NCI-H1694 (cell line): ENCODE measurements around the gene APAF1.
"Not testable (repeated sequence)": the region's sequence is repeated elsewhere in the genome, so short reads cannot be mapped to it uniquely, and the experiment has no call there.

Experiments
- DNase-seq: peaks from one replicate; lab custom pipeline; 2025; lab: John Stamatoyannopoulos, UW

Gene APAF1

DNA sequence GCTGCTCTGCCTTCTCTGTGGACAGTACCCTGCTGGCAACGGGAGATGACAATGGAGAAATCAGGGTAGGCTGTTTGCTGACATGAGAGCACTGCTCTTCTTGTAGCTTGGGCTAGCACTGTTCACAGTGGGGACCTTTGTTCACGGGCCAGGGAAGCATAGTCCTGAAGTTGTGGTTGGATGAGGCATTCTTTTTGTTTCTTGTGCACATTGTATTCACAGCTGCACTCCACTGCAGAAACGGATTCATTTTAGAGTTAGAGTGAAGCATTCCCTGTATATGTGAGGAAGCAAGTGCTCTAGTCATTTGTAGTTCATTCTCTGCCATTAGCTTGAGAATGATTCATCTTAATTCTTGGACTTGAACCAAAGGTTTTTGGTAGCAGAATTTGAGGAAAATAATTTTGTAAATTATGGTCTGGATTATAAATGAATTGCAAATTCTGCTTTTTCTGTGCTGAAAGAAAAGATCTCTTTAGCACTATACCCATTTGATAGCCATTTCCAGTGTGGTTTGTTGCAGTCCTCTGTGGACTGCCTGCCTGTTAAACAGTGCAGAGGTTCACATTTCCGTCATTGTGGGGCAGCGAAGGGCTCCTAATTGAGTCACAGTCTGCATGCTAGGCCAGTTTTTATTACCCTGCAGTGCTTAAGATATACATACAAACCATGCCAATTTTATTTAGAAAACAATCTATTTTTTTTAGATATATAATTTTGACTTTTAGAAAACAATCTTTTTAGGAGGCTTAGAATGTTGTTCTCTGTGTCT lies 80.6 kb downstream of the APAF1 start:
- DNase-seq = peak; percentile 3

DNA sequence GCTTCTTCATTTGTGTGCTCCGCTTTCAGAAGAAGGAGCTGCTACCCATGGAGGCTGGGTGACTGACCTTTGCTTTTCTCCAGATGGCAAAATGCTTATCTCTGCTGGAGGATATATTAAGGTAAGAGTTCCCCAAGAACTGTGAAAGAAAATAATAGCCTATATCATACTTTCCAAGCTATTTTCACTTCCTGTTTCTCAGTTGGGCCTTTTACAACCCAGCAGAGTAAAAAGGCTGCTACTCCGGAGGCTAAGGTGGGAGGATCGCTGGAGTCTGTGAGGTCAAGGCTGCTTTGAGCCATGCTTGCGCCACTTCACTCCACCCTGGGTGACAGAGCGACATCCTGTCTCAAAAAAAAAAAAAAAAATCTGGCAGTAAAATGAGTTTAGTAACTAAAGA lies 82.1 kb downstream of the APAF1 start:
- DNase-seq = no peak

DNA sequence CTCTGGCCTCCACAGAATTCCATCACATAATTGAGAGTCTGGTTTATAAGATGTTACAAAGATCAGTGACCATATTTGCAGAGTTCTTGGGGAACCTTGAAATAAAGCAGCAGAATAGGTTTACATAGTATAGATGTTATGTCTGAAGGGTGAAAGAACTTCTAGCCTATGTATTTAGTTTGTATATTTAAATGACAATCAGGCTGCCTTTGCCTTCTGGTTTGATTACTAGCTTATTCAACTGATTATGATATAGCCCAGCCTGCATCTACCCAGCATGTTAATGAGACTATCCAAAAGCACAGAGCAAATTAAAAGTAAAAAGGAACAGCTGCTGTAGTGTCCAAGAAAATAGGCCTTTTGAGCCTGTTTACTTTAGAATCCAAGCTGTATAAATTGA lies 85.3 kb downstream of the APAF1 start:
- DNase-seq = no peak

DNA sequence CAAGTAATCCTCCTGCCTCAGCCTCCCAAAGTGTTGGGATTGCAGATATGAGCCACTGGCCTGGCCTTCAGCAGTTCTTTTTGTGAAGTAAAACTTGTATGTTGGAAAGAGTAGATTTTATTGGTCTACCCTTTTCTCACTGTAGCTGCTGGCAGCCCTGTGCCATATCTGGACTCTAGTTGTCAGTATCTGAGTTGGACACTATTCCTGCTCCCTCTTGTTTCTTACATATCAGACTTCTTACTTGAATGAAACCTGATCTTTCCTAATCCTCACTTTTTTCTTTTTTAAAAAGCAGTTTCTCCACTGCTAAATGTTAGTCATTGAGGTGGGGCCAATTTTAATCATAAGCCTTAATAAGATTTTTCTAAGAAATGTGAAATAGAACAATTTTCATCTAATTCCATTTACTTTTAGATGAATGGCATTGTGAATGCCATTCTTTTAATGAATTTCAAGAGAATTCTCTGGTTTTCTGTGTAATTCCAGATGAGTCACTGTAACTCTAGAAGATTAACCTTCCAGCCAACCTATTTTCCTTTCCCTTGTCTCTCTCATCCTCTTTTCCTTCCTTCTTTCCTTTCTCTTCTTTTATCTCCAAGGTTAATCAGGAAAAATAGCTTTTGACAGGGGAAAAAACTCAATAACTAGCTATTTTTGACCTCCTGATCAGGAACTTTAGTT lies 88.7 kb downstream of the APAF1 start:
- no peak for DNase-seq

DNA sequence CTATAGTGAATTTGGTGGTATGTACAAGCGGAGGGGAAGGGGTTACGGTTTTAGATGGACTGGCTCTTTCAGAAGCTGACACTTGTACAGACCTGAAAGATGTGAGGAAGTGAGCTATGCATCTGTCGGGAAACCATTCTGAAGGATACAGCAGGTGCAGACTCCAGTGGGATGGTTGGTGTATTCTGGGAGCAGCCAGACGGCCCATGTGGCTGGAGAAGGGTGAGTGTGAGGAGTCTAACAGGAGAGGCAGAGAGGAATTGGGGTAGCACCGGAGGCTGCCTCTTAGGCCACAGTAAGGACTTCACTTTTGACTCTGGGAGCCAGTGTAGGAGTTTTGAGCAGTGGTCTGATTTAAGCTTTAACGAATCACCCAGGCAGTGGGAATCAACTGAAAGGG lies 90.7 kb downstream of the APAF1 start:
- no peak for DNase-seq

DNA sequence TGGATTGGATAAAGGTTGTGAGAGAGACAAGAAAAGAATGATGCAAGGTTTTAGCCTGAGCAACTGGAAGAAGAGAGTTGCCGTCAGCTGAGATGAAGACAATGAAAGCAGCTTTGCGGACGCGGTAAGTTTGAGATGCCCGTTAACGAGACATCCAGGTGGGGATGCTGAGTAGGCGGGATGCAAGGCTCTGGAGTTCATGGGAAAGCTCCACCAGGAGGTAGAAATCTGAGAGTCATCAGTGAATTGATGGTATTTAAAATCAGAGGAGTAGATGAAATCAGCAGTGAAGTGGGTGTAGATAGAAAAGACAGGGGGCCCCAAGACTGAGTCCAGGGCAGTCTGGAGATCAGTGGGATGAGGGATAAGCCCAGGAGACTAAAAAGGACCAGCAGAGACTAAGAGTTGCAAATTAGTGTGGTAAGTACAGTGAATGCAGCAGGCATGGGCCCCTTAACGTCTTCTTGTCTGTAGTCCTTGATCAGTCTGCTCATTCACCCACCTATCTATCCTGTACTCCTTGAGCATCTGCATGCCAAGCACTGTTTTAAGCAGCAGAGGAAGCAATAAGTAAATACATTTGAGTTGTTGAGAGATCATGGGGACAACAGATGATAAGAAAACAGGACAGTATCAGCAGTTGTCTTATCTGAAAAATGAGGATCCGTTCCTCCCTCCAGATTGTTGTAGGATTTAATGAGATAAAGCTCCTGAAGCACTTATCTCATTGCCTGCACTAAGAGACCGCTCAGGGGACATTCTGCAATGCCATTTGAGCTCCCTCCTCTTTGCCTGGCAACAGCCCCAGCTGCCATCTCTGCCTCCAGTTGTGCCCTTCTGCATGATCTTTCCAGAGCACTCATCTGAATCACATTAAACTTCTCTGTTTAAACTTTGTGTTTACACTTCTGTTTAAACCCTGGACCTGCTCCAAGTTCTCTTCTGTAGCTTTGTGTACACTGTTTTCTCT lies 91.5 kb downstream of the APAF1 start:
- DNase-seq = no peak

DNA sequence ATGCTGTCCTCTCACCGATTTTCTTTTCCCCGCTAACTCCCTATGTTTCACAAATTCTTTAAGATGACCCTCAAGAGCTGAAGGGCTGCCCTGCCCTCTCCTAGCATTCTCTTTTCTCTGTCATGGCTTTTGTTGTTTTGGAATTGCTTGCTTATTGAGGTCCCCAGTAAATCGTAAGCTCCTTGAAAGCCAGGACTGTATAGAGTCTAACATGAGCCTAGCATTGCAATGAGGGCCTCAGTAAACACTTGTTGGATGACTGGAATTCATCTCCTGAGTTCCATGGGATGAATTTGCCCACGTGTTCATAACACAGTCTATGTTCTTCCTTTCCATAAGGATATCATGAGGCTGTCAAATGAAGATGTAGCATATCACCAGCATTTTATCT lies 92.2 kb downstream of the APAF1 start:
- DNase-seq = no peak

DNA sequence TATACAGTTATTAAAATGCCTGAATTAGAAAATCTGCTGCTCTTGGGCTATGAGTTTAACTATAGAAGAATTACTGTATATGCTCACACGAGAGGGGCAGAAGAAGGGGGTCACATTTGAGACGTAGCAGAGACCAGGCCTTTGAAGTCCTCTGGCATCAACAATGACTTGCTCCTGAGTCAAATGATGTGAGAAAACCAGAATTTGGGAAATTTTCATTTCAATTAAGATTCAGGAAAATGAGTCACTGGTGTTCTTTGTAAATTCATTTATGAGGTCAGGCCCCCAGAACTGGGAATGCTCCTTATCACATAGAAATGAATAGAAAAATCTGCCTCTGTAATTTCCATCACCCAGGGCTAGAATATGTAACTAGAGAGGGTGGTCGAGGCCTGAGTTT lies 92.9 kb downstream of the APAF1 start:
- no peak for DNase-seq

DNA sequence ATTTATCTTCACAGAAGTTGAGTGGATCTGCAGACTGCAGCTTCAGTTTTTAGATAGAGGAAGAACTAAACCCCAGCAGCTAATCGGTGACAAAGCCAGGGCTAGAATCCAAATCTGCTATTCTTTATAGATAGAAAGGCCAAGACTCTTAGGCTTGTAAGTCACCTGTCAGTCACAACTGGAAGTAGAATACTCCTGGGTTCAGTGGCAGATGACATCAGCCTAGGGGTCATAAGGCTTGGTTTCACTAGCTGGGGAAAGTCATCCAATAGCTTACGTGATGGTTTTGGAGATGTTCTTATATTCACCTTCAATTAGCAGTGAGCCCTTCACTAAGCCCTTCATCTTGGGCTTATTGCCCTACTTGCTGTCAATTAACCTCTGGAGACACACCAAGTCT lies 93.4 kb downstream of the APAF1 start:
- DNase-seq = no peak

DNA sequence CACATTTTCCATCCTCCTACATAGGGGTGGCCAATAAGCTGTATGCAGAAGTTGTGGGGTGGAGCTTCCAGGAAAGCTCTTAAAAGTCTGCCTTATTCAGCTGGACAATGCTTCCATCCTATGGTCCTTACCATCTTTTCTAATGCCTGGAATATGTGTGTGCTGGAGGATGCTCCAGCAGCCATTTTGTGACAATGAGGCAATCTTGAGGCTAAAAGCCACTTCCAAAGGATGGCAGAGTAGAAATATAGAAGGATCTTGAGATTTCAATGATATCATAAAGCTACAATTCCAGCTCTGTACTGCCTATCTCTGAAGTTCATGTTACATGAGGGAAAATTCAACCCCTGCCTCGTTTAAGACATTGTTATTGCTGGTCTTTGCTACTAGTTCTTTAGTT lies 95.7 kb downstream of the APAF1 start:
- no peak for DNase-seq

DNA sequence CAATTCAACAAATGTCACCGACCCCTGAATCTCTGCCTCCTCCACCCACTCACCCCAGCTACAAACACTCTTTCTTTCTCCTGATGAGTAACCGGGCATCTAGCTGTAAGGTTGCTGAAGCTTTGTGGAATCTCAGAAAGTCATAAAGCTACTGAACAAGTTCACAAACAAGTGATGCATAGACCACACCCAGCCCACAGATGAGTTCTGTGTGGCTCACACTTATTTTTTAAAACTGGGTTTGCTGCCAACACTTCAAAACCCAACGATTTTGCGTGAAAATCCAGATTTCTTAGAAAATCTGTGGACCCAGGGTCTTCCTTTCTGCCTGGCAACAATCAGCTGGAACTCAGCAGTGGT lies 96.1 kb downstream of the APAF1 start:
- DNase-seq = no peak

DNA sequence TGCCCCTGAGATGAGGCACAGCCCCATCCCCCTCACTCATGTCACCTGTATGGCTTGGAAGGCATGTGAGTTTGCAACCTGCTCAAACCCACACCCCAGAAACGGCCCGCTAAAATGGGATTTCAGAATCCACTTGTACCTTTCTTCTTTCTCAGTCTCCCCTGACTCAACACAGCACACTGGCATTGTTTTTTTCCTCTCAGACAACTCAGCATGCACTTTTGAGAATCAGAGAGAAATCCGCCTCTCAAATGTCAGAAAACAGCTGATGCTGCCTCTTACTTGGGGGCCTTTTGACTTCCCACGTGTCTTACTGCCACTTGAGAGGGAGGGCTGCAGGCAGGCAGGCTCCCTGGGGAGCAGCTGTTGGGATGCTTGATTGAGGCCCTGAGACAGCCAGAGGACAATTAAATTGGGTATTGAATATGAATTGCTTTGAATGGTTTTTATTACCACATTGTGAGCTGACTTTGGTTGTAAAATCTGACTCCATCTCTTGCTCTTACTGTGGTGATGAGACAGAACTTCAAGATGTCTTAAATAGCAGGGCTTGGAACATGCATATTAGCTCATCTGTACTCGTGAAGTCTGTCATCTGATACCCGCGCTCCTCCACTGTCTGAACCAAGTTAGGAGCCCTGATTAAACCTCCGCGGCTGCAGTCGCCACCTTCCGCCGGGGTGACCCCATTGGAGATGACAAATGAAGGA lies 96.6 kb downstream of the APAF1 start:
- no peak for DNase-seq

DNA sequence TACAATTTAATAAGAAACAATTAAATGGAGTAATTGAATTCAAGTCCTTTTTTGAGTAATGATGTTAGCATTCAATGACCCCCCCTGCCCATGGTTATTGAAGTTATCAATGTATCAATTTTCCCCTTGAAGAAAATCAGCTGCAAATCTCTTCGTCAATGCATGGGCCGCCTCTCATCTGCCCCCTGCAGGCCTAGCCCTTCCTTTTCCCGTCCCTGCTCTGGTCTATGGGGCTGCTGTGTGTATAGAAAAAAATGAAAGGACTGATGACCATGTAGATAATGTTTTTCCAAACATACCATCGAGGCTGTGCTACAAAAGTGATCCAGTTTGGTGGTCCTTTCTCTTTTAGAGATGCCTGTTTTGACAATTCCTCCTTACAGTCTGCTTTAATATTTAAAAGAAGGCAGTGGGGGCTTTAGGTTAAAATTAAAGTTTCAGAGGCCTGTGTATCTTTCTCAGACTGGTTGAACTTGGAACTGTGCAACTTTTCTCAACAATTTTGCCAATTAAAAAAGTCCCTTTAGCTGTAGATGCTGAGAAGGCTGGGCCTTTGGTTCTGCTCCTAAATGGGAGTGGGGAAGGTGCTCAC lies 98.4 kb downstream of the APAF1 start:
- DNase-seq = no peak

DNA sequence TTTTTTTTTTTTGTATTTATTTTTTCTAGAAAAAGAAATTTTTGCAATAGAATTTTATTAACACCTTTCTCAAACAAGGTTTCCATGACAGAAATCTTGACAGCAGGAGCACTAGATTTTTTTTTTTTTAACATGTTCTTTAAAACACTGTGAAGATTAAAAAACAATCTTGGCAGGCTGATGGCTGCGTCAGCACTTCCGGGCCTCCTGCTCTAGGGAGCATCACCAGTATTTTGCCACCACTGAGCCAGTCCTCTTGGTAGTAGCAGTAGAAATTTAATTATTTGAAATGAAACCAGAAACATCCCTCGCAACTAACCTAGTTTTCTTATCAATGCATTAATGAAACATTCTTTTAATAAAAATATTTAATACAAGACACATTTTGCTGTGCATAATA lies 99.6 kb downstream of the APAF1 start:
- DNase-seq = no peak

DNA sequence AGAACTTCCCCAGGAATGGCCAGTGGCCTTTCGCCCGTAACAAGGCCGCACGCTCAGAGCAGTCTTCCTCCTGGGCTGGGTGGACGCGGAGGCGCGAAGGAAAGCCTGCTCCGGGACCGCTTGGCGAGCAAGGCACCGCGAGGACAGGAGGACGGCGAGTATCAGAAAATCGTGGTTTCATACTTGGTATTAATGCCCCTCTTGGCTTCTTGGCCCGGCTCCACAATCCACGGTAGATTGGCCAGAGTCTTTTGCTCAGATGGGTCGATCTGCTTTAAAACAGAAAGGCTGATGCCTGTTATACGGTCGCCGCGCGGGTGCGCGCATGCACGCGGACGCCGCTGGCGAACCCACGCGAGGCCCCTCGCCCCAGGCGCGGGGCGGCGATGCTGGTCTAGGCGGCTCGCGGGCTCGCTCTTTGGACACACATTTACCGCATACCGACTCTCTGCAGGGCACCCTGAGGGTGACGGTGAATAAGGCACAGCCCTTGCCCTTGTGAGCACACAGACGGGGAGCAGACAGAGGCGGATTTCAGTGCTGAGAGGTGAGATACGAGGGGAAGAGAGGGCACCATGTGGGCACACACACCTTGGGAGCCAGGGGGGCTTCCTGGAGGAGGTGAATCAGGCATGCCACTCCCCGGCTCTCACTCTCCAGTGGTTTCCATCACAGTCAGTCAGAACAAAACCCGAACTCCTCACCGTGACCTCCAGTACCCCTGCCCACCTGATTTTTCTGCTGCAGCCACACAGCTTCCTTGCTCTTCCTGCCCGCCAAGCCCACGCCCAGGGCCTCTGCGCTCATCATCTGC lies 100.7 kb downstream of the APAF1 start:
- DNase-seq = no peak

DNA sequence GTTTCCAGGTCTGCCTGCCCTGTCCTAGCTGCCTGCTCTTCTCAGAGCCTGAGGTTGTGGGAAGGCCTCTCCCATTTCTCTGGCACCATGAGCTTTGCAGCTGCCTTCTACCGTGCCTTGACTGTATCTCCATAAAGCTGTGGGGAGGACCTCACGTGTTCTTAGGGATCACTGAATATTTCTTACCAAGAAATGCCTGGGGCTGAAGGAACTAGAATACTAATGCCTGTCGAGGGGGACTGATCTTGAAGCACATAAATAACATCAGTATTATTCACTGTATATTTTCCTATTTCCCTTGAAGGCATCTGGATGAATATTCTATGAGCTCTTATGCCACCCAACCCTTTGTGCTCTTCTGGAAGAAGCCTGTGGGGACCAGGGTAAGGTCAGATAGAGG lies 103.4 kb downstream of the APAF1 start:
- no peak for DNase-seq

DNA sequence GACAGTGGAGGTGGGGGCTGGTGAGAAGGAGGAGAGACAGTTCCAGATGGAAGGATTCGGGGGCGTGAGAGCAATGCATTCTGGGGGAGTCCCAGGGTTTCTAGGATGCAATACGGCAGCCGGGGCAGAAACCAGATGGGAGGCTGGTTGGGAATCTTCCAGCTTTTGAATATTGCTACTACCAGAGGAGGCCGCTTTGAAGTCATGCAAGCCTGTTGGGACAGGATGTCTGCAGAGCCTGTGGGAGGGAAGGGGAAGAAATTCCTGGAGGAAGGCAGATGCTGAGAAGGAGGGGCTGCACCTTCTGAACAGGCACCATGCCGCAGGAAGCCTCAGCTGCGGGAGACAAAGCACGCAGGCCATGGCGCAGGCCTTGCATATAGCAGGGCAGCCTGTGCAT lies 105.4 kb downstream of the APAF1 start:
- DNase-seq = no peak

DNA sequence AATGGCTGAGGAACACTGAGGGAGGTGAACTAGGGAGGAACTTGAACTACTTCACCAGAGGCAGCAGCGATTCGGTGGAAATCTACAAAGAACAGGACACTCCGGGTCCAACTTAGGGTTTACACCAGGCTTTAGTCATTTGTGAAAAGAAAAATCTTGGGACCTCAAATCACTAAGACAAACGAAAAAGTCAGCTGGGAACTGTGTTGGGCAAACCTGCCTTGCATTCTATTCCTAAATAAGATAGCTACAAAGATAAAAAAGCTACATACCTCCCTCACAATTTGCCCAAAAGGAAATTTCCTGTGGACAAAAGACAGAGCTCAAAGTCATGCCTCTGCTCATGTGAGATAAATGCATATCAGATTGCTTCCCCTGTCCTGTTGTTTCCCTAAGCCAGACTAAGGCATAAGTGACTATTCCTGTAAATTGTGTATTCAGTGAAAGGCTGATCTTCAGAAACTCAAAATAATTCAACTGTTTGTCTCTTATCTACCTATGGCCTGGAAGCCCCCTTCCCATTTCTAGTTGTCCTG lies 106.6 kb downstream of the APAF1 start:
- no peak for DNase-seq

DNA sequence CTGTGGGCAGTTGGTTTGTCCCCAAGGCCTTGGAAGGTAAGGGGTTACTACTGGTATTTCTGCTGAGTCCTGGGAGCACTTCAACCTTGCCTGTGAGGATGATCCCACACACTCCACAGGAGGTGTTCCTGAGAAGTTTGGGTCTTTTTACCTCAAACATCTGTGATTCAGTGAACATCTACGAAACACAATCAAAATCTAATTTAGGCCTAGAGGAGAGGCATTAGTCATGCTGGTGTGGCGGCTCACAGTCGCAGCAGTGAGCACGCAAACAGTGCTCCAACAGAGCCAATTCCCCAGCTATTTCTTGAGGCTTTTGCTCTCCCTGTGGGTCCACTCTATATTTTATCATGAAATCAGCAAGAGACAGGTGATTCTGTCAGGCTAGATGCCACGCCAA lies 107.6 kb downstream of the APAF1 start:
- no peak for DNase-seq

DNA sequence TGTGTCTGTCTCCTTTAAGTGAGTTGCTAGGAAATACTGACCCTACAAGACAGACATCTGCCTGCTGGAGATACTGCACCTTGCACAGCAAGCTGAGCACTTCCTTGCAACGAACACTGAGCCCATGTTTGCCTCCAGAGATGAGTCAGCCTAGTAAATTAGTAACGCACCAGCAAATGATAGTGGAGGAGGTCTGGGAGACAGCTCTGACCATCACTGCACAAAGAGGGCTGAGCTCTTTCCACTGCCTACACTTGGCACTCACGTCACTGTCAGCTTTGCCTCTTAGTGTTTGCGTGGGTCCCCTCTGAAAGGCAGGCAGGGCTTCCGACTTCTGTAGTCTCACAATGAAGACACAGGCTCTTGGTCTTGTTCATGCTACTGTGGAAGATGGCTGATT lies 109.0 kb downstream of the APAF1 start:
- DNase-seq = no peak

DNA sequence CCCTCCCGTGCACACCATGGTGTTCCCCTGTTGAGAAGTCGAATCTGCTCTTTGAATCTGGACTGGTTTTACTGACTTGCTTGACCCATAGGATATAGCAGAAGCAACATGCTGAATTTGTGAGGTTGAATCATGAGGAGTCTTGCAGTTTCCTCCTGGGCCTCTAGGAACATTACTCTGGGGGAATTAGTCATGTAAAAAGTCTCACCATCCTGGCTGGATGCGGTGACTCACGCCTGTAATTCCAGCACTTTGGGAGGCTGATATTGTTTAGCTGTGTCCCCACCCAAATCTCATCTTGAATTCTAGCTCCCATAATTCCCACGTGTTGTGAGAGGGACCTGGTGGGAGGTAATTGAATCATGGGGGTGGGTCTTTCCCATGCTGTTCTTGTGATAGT lies 110.8 kb downstream of the APAF1 start:
- DNase-seq = not testable (repeated sequence)
